CD4-positive, alpha-beta memory T cell (primary cell): ENCODE results near the gene PITPNM2. TPM values are rescaled to one million over a fixed set of nuclear protein-coding genes. Genes with fewer than 3 reads are reported as not detected.
"Not testable (repeated sequence)": the region's sequence is repeated elsewhere in the genome, so short reads cannot be mapped to it uniquely, and the experiment has no call there.

ENCODE experiments used
- CTCF ChIA-PET: fragments of 350-600 bp; sonication (Branson Sonifier 250); formaldehyde crosslinking; loops from one replicate; lab custom pipeline; 2021; ENCODE audit warnings: inconsistent platforms; ENCODE audit not compliant: partially characterized antibody; lab: Charles Lee
- POLR2A ChIA-PET: fragments of 350-600 bp; sonication (Branson Sonifier 250); formaldehyde crosslinking; loops from one replicate; lab custom pipeline; 2021; ENCODE audit not compliant: partially characterized antibody; lab: Charles Lee
- DNase-seq, 5 donors: peaks; one replicate each; pipeline versions ENCODE4 v3.0.0 to v3.0.0-alpha.2; 2020 to 2022; ENCODE audit warnings: mixed read lengths in 1 of 5
- H3K27ac ChIP-seq: one replicate; pipeline ENCODE4 v1.7.0; 2013; ENCODE audit warnings: low read depth, low read length
- H3K27me3 ChIP-seq: 2 replicates; pipeline ENCODE4 v1.7.0; 2013; ENCODE audit warnings: mild to moderate bottlenecking, low read length, moderate library complexity; ENCODE audit not compliant: insufficient read depth
- H3K36me3 ChIP-seq: 2 replicates; pipeline ENCODE4 v1.7.0; 2013; ENCODE audit warnings: mild to moderate bottlenecking, low read length, moderate library complexity; ENCODE audit not compliant: insufficient read depth
- H3K4me1 ChIP-seq: 2 replicates; pipeline ENCODE4 v1.7.0; 2013; ENCODE audit warnings: mild to moderate bottlenecking, low read length, moderate library complexity; ENCODE audit not compliant: insufficient read depth
- H3K4me3 ChIP-seq, 2 donors: one replicate each; pipeline ENCODE4 v1.7.0; 2013; ENCODE audit warnings: low read length in 2 of 2, mild to moderate bottlenecking in 1 of 2
- H3K9me3 ChIP-seq, 2 donors: one replicate each; pipeline ENCODE4 v1.7.0; 2013; ENCODE audit warnings: low read length in 2 of 2, control low read depth in 1 of 2; ENCODE audit not compliant: control insufficient read depth in 1 of 2
- H3K27ac Mint-ChIP-seq, 7 donors: one replicate each; pipeline ENCODE4 v1.8.0; 2020 to 2021; ENCODE audit warnings: mixed read lengths in 7 of 7, mild to moderate bottlenecking in 6 of 7, inconsistent platforms in 3 of 7, moderate library complexity in 3 of 7
- H3K27me3 Mint-ChIP-seq, 2 donors: one replicate each; pipeline ENCODE4 v1.8.0; 2020 to 2021; ENCODE audit warnings: mixed read lengths in 2 of 2
- H3K36me3 Mint-ChIP-seq, 2 donors: one replicate each; pipeline ENCODE4 v1.8.0; 2020 to 2021; ENCODE audit warnings: mixed read lengths in 2 of 2, inconsistent platforms in 1 of 2, mild to moderate bottlenecking in 1 of 2
- H3K4me1 Mint-ChIP-seq, 4 donors: one replicate each; pipeline ENCODE4 v1.8.0; 2020 to 2021; ENCODE audit warnings: mixed read lengths in 4 of 4, mild to moderate bottlenecking in 1 of 4
- H3K4me3 Mint-ChIP-seq, 8 donors: one replicate each; pipeline ENCODE4 v1.8.0; 2020 to 2021; ENCODE audit warnings: mixed read lengths in 8 of 8, mild to moderate bottlenecking in 7 of 8, moderate library complexity in 6 of 8, inconsistent platforms in 3 of 8
- H3K9me3 Mint-ChIP-seq, 8 donors: one replicate each; pipeline ENCODE4 v1.8.0; 2020 to 2021; ENCODE audit warnings: mixed read lengths in 8 of 8, mild to moderate bottlenecking in 5 of 8, inconsistent platforms in 3 of 8, moderate library complexity in 1 of 8
- intact Hi-C: fragments of 100-400 bp; cut with micrococcal nuclease; formaldehyde crosslinking; loops from one replicate; pipeline ENCODE4 v1.15.1; 2023
- polyA plus RNA-seq, 2 donors: library from polyadenylated mRNA; unstranded; fragments of 300-500 nt; fragmentation: Illumina TruSeq; gene quantifications; one replicate each; pipeline ENCODE4 v1.2.3, GENCODE V29; 2021
- total RNA-seq, 2 experiments: library from RNA; stranded (reverse); gene quantifications; one replicate each; pipeline ENCODE4 v1.2.3, GENCODE V29; 2021

The PITPNM2 gene
- total and polyA plus RNA-seq, 4 experiments from 2014 or later = 0.77 to 16.8 (median 9.5) TPM

DNA sequence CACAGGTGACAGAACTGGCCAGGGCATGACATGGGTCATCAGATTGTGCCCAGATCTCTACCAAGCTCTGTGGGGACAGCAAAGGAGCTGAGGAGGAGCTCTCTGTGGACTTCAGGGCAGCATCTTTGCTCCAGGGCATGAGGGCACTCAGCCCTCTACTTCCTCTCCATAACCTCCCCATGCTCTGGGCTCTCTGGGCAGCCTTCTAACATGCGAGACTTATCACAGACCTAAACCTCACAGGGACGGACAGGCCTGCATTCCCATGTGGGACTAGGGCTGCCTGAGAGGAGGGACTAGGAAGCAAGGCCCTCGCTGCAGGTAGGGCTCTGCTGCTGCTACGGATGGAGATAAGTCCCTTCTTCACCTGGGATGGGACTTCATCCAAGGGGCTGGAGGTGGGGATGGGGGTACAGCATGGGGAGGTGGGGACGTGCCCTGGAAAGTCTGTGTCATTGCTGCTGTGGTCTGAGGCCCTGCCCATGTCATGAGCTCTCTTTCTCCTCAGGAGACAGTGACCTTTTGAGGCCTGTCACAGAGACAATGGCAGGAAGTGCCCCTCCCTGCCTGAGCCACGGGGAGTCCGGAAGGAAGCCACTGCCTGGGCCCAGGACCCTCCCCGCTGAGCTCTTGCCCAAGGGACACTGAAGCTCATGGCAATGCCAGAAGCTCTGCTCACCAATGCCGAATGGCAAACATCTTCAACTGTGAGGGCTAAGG is 44.1 kb downstream of the PITPNM2 start:
- intact Hi-C loops = no loop called here
- peak overlapping the region; percentile 67 to 83 (median 75) for H3K4me3 Mint-ChIP-seq
- Histone ChIP-seq H3K36me3 (no peaks in the 10 kb centered on the region), H3K4me1 (peaks cover 33% of the 10 kb centered on the region), H3K9me3 (no peaks in the 10 kb centered on the region), H3K27ac (peak overlapping the region; percentile 54), H3K27me3 (no peaks in the 10 kb centered on the region), H3K4me3 (peak overlapping the region in 1 of 2 donors; percentile 14)
- H3K27ac Mint-ChIP-seq = peak overlapping the region; percentile 82 to 96 (median 95)
- ChIA-PET POLR2A (interaction anchor here (0.6 to 2.8 kb wide), 20 partner anchors 9 to 529 kb away, joined by 3 to 27 read pairs (median 4); partner anchors contain the start of genes ARL6IP4, MPHOSPH9, MTRFR and OGFOD2), CTCF (interaction anchor here (0.8 to 3.3 kb wide), 11 partner anchors 11 to 131 kb away, joined by 3 to 18 read pairs (median 4); partner anchors contain the start of genes MPHOSPH9 and MTRFR)
- peaks cover 31 to 54% (median 39%) of the 10 kb centered on the region in 4 donors for H3K4me1 Mint-ChIP-seq
- H3K9me3 Mint-ChIP-seq = no peaks in the 10 kb centered on the region
- DNase-seq = peak; percentile 37 to 64 (median 48)
- no peaks in the 10 kb centered on the region for H3K27me3 Mint-ChIP-seq
- H3K36me3 Mint-ChIP-seq = peaks cover 0 to 13% of the 10 kb centered on the region in 2 donors

DNA sequence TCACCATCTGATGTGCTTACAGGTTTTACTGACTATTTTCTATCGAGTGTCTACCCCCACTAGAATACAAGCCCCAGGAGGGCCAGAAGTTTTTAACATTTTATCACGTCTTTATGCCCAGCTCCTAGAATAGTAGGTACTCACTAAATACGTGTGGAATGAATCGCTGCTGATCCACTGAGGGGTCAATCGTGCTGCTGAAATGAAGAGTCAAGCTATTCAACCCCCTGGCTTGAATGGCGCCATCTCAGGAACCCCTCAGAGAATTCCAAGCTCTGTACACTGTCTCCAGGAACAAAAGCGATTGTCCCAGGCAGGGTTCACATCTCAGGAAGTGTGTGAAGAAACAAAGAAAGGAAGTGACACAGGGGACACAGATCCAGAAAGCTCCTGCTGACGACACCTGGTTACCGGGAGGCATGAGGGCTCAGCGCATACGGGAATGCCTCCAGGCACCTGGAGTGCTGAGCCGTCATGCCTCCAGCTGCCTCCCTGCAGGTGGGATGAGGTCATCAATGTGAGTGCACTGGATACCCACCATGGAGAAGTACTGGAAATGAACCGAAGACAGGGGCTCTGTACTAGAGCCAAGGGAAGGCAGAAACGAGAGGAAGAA is 45.6 kb downstream of the PITPNM2 start:
- ChIA-PET CTCF (interaction anchor here (1.1 to 3.3 kb wide), 3 partner anchors 16 to 29 kb away, joined by 5 to 18 read pairs (median 5); no protein-coding TSS in a partner anchor), POLR2A (interaction anchor here (0.7 to 2.8 kb wide), 3 partner anchors 15 to 128 kb away, joined by 3 to 24 read pairs (median 3); partner anchors contain the start of genes MPHOSPH9 and MTRFR)
- Histone ChIP-seq H3K27me3 (no peaks in the 10 kb centered on the region), H3K36me3 (no peaks in the 10 kb centered on the region), H3K4me3 (no peak overlapping the region), H3K9me3 (no peaks in the 10 kb centered on the region), H3K27ac (no peak overlapping the region), H3K4me1 (peaks cover 33% of the 10 kb centered on the region)
- peaks cover 0 to 13% of the 10 kb centered on the region in 2 donors for H3K36me3 Mint-ChIP-seq
- intact Hi-C loops = no loop called here
- H3K27ac Mint-ChIP-seq = peak overlapping the region; percentile 74 to 96 (median 89)
- peak overlapping the region in 5 of 8 donors; percentile 12 to 76 (median 51) for H3K4me3 Mint-ChIP-seq
- H3K27me3 Mint-ChIP-seq = no peaks in the 10 kb centered on the region
- peaks cover 31 to 54% (median 39%) of the 10 kb centered on the region in 4 donors for H3K4me1 Mint-ChIP-seq
- H3K9me3 Mint-ChIP-seq = no peaks in the 10 kb centered on the region
- no peak for DNase-seq

- no peaks in the 10 kb centered on the region for H3K27me3 ChIP-seq
- H3K9me3 ChIP-seq = no peaks in the 10 kb centered on the region
- intact Hi-C loops = no loop called here
- Mint-ChIP-seq H3K4me1 (peaks cover 31 to 54% (median 39%) of the 10 kb centered on the region in 4 donors), H3K9me3 (no peaks in the 10 kb centered on the region), H3K4me3 (no peak overlapping the region), H3K27me3 (no peaks in the 10 kb centered on the region), H3K27ac (peak overlapping the region in 5 of 7 donors; percentile 31 to 96 (median 89)), H3K36me3 (peaks cover 0 to 11% of the 10 kb centered on the region in 2 donors)
- ChIA-PET POLR2A (interaction anchor here (1.1 to 2.8 kb wide), 2 partner anchors 16 to 29 kb away, joined by 3 to 24 read pairs; no protein-coding TSS in a partner anchor), CTCF (interaction anchor here (1.1 to 3.3 kb wide), 3 partner anchors 16 to 28 kb away, joined by 5 to 18 read pairs (median 5); no protein-coding TSS in a partner anchor)
- no peaks in the 10 kb centered on the region for H3K36me3 ChIP-seq
- no peak overlapping the region for H3K4me3 ChIP-seq
- H3K27ac ChIP-seq = no peak overlapping the region
- H3K4me1 ChIP-seq = peaks cover 33% of the 10 kb centered on the region
- DNase-seq = no peak
Observed at GRCh38 chr12:123104809-123105208, 46.1 kb downstream of the PITPNM2 start.

- H3K9me3 ChIP-seq, H3K36me3 Mint-ChIP-seq, POLR2A ChIA-PET, H3K27ac Mint-ChIP-seq, H3K4me3 Mint-ChIP-seq, H3K27ac ChIP-seq, H3K27me3 Mint-ChIP-seq, H3K9me3 Mint-ChIP-seq, H3K4me3 ChIP-seq, H3K36me3 ChIP-seq, intact Hi-C loops, DNase-seq, H3K27me3 ChIP-seq: not testable (repeated sequence)
- H3K4me1 Mint-ChIP-seq = peaks cover 31 to 51% (median 39%) of the 10 kb centered on the region in 4 donors
- CTCF ChIA-PET = interaction anchor here (1.1 to 1.9 kb wide), 2 partner anchors 17 kb away, joined by 5 read pairs; no protein-coding TSS in a partner anchor
- peaks cover 33% of the 10 kb centered on the region for H3K4me1 ChIP-seq
Observed at GRCh38 chr12:123104094-123104493, 46.8 kb downstream of the PITPNM2 start.

DNA sequence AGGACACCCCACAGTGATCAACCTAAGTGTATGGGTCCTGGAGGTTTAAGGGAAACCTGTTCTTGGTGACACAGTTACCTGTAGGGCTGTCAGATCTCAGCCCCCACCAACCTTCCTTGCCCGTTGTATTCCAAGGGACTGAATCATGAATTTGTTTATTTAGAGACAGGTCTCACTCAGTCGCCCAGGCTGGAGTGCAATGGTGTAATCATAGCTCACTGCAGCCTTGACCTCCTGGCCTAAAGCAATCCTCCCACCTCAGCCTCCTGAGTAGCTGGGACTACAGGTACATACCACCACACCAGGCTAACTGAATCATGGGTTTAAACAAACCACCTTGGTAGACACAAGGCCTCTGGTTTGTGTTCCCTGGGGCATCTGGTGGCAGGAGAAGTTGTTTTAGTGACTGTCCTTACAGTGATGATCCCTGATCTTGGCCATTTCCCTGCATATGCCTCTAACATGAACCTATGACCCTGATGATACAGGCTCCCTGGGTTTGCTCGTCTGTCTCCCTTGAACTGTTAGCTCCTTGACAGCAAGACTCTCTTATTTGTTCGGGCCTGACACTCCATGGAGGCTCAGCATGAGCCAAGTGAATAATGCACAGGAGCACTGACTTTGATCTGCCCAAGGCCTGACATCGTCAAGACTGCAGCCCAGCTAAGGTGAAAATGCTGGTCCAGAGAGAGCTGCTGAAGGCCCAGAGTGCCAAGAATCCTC is 47.9 kb downstream of the PITPNM2 start:
- Mint-ChIP-seq H3K36me3 (peaks cover 0 to 3% of the 10 kb centered on the region in 2 donors), H3K9me3 (no peaks in the 10 kb centered on the region), H3K4me3 (no peak overlapping the region), H3K27me3 (no peaks in the 10 kb centered on the region), H3K27ac (peak overlapping the region in 3 of 7 donors; percentile 31 to 42 (median 32)), H3K4me1 (peaks cover 26 to 45% (median 35%) of the 10 kb centered on the region in 4 donors)
- Histone ChIP-seq H3K4me3 (no peak overlapping the region), H3K36me3 (no peaks in the 10 kb centered on the region), H3K4me1 (peaks cover 27% of the 10 kb centered on the region), H3K9me3 (no peaks in the 10 kb centered on the region), H3K27me3 (no peaks in the 10 kb centered on the region), H3K27ac (no peak overlapping the region)
- ChIA-PET CTCF (interaction anchor here (1.1 kb wide), 2 partner anchors 28 to 50 kb away, joined by 3 read pairs; no protein-coding TSS in a partner anchor), POLR2A (interaction anchor here (1.0 to 1.4 kb wide), 2 partner anchors 26 to 48 kb away, joined by 3 read pairs; partner anchors contain the start of gene PITPNM2)
- intact Hi-C loops = no loop called here
- no peak for DNase-seq

GRCh38 chr12:123102366-123102765 is 48.5 kb downstream of the PITPNM2 start:
- POLR2A ChIA-PET = interaction anchor here (1.1 to 1.4 kb wide), 2 partner anchors 26 to 27 kb away, joined by 3 read pairs; no protein-coding TSS in a partner anchor
- H3K27ac Mint-ChIP-seq = peak overlapping the region in 5 of 7 donors; percentile 3 to 77 (median 46)
- CTCF ChIA-PET = interaction anchor here (1.1 kb wide), 2 partner anchors 27 to 50 kb away, joined by 3 read pairs; no protein-coding TSS in a partner anchor
- Histone ChIP-seq H3K4me3 (no peak overlapping the region), H3K27ac (no peak overlapping the region), H3K27me3 (no peaks in the 10 kb centered on the region), H3K4me1 (peaks cover 22% of the 10 kb centered on the region), H3K36me3 (no peaks in the 10 kb centered on the region), H3K9me3 (no peaks in the 10 kb centered on the region)
- no peak for DNase-seq
- peaks cover 20 to 39% (median 29%) of the 10 kb centered on the region in 4 donors for H3K4me1 Mint-ChIP-seq
- intact Hi-C loops = no loop called here
- H3K9me3 Mint-ChIP-seq = no peaks in the 10 kb centered on the region
- no peaks in the 10 kb centered on the region for H3K36me3 Mint-ChIP-seq
- no peaks in the 10 kb centered on the region for H3K27me3 Mint-ChIP-seq
- H3K4me3 Mint-ChIP-seq = no peak overlapping the region
